Stimulated activated CD8-positive, alpha-beta memory T cell treated with anti-CD3 and anti-CD28 coated beads, Interleukin-12 subunit alpha, Interleukin-12 subunit beta, amount 100 ng/mL, for 1 hour (primary cell): ENCODE measurements around the gene ADAMTS13.

ENCODE experiments used
- DNase-seq: peaks from one replicate; pipeline ENCODE4 v3.0.0-alpha.2; 2020; ENCODE audit warnings: low read depth

The ADAMTS13 gene

DNA sequence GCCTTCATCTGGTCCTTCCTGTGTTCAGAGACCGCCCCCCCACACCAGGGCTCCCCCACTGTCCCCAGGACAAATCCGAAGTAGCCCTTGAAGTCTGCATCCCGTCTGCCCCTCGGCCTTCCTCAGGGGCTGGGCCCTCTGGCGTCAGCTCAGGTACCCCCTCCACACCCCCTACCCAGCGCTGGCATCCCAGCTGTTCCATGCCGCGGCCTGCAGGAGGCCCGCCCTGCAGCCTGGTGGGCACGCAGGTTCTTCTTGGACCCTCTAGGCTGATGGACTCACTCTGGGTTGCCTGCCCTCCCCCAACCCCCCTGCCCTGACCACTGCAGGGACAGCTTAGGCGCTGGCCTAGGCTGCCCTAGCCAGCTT, 50.1 kb downstream of the ADAMTS13 start:
- DNase-seq: no peak

DNA sequence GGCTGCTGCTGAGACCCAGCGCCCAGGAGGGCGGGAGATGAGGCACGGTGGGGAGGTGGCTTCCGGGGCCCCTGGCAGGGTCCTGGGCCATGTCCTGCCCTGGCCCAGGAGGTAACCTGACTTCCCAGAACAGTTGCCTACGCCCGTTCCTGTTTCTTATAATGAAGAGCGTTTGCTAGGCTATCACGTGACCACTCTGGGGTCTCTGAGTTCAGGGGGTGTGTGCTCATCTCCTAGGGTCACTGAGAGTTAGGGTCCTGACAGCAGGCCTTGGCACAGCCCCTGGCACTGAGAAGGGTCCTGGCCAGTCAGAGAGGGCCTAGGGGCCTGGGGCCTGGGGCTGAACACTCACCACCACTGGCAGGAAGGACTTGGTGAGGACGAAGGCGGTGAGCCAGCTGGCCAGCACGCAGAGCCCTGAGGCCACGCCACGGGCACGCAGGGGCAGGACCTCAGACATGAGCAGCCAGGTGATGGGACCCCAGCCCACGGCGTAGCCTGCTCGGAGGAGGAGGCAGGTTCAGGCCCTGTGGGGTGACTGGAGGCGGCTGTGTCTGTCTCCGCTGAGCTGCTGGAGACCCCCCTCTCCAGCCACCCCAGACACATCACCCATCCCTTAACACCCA, 50.7 kb downstream of the ADAMTS13 start:
- no peak for DNase-seq

DNA sequence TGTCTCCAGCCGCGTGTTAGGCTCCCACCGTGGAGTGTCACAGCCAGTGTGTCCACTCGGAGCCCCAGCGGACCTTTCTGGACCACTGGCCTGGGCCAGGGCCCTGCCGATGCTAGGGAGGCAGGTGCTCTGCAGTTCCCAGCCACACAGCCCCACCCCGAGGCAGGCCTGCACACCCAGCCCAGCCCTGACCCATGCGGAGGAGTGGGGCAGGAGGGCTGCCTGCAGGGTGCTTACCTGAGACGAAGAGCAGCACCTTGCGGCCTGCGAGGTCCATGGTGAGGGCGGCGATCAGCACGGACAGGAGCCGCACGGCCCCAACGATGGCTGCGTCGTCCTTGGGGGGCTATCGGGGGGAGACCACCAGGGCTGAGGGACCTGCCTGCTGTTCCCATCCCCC, 51.6 kb downstream of the ADAMTS13 start:
- no peak for DNase-seq

DNA sequence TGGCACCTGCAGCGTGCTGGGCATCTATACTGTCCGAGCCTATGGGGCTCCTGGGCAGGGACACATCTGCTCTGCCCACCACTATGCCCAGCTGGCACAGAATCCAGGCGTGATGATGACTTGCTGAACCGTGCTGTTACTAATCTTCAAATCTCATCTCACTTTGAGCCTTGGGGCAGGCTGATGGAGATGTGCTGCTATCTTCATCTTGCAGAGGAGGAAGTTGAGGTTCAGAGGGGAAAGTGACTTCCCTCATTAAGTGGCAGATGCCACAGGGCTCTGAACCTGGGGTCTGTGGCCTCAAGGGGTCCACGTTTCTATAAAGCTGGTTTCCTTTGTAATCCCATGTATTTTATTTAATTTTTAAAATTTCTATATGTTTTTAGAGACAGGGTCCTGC, 52.0 kb downstream of the ADAMTS13 start:
- DNase-seq: no peak

DNA sequence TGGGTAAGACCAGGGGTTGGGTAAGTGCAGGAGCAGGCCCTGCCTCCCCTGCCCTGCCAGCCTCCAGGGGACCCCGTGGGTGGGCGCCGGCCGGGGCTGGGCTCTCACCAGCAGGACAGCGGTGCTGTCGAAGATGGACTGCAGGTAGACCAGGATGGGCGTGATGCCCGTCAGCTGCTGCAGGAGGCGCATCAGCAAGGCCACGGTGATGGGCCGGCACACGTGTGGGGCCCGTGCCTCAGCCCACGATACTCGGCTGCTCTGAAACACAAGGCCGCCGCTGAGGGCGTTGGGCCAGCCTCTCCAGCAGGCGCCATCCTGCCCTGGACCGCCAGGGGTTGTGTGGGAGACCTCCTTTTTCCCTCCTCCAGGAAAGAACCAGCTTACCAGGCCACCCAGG, 52.7 kb downstream of the ADAMTS13 start:
- no peak for DNase-seq

DNA sequence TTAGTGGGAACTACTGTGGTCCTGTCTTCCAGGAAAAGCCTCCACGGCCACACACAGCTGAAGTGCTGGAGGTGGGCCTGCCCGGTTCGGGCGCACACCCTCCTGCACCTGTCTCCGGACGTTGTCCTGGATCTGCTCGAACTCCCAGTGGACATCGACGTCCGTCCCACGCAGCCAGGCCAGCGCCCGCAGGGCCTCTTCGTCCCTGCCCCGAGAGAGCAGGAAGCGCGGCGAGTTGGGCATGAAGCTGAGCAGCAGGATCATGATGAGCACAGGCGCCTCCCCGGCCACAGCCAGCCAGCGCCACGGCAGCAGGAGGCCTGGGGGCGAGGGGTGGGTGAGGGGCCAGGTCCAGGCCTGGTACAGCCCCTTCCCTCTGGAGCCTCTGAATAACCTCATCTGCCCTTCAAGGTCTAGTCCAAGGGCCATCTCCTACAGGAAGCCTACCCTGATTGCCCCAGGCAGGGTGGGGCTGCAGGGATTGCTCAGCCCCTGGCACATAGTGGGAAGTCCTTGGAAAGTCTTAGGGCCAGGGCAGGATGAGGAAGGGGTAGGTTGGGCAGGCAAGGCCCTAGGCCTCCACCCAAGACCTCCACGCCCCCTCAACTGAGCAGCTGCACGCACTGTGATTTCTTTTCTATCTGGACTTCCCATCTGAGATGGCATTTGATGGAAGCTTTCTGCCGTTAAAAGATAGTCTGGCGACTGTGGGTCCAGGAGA, 53.3 kb downstream of the ADAMTS13 start:
- no peak for DNase-seq

DNA sequence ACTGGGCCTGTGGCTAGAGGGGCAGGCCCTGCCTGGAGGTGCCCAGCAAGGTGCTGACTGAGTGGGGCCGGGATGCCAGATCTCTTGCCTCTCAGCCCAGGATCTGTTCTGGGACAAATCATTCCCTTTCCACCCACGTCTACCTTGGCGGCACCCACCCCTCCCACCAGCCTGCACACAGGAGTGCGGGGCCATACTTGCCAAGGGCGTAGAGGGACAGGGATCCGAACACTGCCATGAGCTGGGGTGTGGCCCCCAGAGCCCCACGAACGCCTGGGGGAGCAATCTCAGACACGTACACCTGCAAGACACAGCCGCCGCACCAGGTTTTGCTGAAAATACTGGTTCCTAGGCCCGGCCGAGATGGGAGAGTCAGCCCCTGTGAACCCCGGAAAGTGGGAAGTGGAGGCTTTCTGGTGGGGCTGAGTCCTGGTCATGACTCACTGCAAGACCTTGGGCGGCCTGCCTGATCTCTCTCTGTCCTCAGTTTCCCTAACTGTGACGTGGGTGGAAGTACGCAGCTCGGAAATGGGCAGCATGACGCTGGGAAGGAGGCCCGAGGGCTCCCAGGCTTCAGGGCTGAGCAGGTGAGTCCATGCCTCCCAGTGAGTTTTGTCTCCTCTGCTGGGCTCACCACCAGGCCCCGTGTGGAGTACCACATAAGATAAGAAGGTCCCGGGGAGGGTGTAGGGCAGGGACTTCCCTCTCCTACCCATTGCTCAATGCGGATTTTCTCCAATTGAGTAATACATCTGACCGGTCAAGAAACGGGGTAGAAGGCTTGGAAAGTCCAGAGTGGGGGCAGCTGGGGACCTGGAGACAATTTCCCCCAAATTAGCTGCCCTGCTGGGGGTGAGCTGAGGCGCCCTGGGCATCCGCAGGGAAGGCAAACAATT, 54.1 kb downstream of the ADAMTS13 start:
- DNase-seq: no peak

DNA sequence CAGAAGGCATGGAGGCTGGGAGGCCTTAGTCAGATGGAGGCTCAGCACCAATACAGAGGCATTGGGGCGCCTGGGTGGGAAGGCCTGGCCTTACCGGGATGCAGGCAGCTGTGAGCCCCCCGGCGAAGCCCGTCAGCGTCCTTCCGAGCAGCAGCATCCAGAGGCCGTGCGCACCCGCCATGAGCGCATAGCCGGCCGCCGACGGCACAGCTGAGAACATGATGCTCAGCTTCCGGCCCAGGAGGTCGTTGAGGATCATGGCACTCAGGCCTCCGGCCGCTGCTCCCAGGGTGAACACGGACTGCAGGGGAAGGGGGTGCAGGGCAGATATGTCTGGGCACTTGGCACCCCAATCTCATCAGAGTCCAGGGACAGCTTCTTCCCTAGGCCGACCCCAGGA, 54.8 kb downstream of the ADAMTS13 start:
- no peak for DNase-seq

DNA sequence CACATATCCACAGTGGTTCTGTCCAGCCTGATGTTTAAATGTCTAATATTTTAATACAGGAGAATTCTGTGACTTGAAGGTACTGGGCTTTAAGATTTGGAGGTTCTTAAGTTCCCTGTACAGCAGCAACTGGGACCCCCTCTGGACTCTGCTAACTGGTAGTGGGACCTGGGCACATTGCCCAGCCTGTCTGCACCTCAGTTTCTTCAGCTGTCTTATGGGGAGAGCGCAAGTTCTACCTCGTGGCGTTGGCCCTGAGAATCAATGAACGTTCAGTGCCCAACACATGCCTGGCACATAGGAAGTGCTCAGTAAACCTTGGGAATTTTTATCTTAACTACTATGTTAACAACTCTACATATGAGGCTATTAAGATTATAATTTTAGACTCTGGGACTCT, 55.3 kb downstream of the ADAMTS13 start:
- no peak for DNase-seq

DNA sequence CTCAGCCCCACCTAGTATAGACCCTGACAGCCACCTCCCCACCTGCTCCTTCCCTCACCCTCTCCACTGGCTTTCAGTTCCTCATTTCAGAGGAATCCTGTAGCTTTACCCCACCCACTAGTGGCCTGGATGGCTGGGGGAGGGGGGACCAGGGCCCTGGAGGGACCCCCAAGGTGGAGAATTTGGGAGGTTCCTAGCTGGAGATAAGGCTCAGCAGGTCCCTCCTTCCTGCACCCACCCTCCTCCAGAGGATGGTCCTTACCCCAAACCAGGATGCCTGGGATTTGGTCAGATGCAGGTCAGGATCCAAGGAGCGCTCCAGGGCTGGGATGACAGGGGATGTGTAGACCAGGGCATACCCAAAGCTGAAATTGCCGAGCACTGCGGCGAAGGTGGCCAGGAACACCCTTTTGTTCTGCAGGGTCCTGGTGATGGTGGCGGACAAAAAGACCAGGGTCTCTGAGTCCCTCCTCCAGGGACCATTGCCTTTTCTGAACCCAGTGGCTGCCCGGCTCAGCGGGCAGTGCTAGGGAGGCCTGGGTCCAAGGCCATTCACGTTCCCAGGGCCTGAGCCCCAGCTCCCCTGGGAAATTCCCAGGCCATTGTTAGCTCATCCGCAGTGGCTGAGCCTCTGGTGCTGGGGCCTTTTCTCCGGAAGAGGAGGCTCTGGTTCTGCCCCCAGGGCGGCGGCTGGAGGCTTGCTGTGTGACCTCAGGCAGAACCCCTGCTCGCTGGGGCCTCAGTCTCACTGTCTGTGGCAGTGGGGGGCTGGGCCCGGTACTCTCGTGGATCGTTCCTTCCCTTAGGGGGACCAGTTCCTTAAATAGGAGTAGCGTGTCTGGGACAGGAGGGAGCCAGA, 56.1 kb downstream of the ADAMTS13 start:
- no peak for DNase-seq

DNA sequence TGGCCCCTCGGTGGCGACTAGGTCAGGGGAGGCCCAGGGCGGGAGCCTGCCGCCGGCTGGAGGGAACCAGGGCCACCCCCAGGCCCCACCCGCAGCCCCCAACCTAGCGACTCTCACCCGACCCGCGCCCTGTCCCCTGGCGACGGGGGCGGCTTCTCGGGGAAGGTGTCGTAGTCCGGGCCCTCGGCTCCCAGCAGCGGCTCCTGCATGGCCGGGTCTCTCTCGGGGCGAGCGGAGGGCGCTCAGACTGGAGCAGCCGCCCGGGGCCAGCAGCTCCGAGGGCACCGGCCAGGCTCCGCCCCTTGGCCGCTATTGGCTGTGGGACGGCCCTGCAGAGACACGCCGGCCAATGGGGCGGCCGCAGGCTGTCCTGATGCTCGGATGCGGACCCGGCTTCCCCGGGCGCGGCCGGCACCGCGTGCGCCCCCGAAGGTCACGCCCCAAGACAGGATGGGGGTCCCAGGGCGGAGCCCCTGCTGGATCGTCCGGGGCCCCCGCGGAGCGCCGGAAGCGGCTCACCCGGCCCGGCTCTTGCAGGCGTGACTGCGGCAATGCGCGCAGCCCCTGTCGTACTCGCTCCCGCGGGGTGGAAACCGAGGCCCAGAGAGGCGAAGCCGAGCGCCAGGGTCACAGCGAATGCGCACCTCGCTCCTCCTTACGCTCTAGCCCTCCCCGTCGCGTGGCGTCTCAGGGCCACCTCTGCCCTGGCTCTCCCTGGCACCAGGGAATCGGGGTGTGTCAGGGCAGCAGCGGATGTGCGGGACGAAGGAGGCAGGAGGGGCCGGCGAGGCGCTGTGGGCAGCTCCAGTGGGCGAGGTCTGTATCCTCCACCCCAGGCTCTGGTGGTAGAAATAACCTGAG, 56.9 kb downstream of the ADAMTS13 start, which contains the start of gene SLC2A6:
SLC2A6 (minus strand) TSS at position 249 of the 861 bp plus-strand sequence; CDS start at position 209, 40 bp downstream.
- peak; percentile 69 for DNase-seq

DNA sequence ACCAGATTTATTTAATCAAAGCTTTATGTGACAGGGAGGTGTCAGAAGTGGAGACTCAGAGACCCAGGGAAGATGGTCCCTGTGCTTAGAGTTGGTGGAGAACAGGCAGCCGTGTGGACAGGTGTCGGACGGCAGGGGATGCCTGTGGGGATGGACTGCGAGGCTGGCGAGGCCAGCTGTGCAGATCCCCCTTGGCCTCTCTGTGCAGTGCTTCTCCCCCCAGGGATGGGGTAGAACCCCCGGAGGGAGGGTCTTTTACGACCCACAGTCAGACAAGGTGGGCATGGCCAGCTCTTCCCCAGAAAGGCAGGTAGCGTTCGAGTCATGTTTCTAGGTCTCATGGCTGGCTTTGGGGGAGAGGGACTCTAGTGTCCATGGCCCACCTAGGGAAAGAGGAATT, 61.4 kb downstream of the ADAMTS13 start:
- DNase-seq: no peak

DNA sequence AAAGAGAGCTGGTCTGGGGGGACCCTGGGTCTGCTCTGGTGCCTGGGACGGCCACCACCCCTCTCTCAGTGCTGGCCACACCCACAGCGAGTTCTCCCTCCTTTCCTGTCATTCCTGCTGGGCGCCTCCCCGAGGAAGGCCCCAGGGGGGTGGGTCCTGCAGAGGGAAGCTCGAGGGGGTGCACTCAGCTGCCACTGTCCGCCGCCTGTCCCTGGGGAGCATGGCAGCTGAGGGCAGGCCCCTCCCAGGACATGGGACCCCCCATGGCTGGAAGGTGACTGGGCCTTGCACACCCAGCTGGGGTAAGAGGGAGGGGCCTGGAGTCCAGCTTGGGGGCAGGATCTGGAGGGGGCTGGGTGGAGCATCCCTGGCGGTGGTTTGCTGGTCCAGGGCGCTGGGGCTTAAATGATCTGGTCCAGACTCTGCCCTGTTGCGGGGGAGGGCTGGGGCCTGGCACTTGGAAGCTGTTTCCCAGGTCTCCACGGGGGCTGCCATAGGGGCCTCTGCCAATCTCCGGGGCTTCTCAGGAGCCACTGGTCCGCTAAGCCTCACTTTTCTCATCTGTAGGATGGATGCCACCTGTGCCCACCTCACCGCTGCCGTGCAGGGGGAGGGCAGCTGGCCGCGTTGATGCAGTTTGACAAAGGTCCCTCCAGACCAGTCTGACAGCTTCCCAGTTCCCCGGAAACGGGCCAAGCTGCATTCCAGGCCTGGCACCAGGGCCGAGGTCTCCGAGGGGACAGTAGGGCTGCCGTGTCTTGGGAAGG, 62.7 kb downstream of the ADAMTS13 start:
- no peak for DNase-seq

DNA sequence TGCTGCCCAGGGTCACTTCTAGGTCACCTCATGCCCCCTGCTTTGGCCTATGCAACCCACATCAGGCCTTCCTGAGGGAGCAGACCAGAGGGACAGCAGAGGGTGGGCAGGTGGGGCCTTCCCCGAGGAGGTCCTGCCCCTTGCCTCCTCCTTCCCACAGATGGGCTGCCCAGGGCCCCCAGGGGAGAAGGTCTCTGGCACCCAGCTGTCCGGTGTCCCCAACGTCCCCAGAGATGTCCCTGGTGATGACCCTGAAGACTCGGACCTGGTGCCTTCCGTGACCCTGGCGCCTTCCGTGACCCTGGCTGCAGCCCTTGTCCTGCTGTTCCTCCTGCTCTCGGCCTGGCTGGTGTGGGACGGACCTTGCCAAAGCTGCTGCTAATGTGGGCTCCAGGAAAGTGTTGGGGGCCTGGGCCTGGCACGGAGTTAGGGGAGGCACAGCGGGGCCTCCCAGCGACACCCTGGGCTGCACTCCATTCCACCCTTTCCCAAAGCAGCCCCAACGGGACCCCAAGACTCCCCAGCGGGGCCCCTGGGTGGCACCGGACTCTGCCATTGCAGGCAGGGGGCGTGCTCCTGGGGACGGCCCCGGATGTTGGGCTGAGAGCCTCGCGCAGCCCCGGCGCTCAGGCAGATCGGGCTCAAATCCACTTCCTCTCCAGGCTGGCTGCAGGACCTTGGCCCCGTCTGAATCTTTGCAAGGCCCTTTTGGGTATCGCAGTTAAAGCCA, 63.5 kb downstream of the ADAMTS13 start:
- DNase-seq: no peak

DNA sequence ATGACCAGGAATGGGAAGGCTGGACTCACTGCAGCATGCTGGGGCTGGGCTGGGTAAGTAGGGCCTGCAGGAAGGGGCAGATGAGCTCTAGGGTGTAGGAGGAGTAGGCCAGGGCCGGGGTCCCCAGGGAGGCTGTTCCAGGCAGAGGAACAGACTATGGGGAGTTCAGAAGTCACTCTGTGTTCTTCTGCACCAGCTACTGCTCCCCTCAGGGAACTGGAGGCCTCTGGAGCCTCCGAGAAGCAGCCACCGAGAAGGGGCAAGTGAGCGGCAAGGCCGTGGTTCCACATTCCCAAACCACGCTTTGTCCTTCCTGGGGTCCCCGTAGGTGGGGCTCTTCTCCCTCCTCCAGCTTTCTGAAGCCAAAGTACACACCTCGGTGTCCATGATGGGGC, 65.2 kb downstream of the ADAMTS13 start:
- no peak for DNase-seq

DNA sequence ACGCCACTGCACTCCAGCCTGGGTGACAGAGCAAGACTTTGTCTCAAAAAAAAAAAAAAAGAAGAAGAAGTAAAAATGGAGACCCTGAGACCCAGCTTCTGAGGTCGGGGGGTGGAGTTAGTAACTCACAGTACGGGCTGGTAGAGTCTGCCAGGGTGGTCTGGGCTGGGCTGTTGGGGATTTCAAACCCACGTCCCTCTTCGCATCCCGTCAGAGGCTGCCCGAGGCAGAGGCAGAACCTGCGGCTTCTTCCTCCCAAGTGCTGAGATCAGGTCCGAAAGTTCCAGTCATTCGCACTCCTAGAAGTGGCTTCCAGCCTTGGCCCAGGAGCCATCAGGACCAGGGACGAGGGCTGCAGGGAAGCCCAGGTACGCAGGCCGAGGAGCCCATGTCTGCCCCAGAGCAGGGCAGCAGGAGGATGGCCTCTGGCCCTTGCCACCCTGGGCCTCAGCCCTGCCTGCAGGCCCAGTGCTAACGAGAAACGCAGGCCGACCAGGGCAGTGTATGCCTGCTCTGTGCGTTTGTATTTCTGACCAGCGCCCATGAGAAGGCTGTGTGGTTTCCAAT, 66.6 kb downstream of the ADAMTS13 start:
- no peak for DNase-seq

DNA sequence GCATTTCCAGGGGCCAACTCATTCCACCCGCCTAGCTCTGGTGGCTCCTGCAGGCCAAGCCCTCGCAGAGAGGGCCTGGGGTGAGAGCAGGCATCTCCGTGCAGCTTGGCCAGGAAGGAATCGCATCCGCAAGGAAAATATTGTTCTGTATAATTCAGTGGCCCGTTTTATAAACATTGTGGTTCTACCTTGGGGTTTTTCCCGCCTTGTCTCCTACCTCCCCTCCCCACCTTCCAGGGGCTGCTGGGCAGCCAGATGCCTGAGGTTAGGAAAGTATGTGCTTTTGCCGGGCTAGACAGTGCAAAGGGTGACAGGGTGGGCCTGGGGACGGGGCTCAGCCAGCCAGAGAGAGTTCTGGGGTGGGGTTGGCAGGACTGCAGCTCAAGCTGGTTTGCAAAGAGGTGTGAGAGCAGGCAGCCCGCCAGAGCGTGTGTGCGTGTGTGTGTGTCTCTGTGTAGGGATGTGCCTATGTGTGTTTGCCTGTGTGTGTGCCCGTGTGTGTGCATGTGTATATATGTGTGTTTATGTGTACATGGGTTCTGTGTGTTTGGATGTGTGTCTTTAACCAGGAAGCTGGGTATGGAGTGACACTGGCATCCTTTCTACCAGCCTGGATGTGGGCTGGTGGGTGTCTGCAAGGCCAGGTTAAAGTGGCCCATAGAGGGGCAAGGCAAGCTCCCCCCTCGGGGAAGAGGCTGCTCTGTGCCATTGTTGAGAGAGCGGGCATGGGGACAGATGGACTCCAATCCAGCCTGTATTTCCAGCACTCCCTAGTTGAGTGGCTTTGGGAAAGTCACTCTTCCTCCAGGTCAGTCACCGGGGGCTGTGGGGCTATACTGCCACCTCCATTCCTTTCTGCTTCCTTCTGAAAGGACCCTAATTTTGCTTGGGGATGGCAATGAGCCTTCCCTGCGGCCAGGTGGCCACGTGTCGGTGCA, 67.4 kb downstream of the ADAMTS13 start:
- no peak for DNase-seq

DNA sequence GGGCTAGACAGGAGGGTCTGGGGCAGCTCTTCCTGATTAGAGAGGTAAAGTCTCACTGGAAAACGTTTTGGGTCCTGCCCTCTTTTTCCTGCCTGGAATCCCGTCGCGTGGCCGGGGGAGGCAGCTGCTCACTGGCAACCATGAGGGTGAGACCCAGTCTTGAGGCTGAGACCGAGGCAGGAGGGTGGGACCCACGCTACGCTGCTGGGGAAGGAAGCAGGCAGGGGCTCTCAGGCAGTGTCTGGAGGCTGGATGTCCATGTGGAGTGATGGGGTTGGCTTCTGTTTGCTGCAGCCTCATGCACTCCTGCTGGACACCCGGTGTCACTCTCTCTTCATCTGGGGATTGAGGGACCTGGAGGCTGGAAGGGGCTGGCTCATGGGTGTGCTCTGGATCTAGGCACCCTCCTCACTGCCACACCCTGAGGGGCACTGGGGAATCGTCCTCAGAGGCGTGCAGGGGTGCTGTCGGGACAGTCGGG, 68.1 kb downstream of the ADAMTS13 start:
- no peak for DNase-seq
